Progenitor cell of endocrine pancreas (in vitro differentiated cells): ENCODE measurements around the gene SAMMSON. TPM values are rescaled to one million over a fixed set of nuclear protein-coding genes. Genes with fewer than 3 reads are reported as not detected.
A peak's percentile ranks its signal among the peaks of the same experiment; 100 is the strongest.

Source experiments
- DNase-seq: peaks from one replicate; pipeline ENCODE4 v3.0.0; 2021; ENCODE audit warnings: low spot score; ENCODE audit not compliant: unreplicated experiment
- H3K27ac Mint-ChIP-seq: 2 replicates; pipeline ENCODE4 v1.8.0; 2021; ENCODE audit warnings: mild to moderate bottlenecking, moderate library complexity, mixed read lengths
- H3K27me3 Mint-ChIP-seq: 2 replicates; pipeline ENCODE4 v1.8.0; 2021; ENCODE audit warnings: mixed read lengths
- H3K36me3 Mint-ChIP-seq: 2 replicates; pipeline ENCODE4 v1.8.0; 2022; ENCODE audit warnings: mixed read lengths; ENCODE audit not compliant: insufficient read depth
- H3K4me1 Mint-ChIP-seq: 2 replicates; pipeline ENCODE4 v1.8.0; 2021; ENCODE audit warnings: low read depth, mixed read lengths
- H3K4me3 Mint-ChIP-seq: 2 replicates; pipeline ENCODE4 v1.8.0; 2021; ENCODE audit warnings: low read depth, mild to moderate bottlenecking, moderate library complexity, mixed read lengths
- H3K9me3 Mint-ChIP-seq: 2 replicates; pipeline ENCODE4 v1.8.0; 2021; ENCODE audit warnings: low read depth, mixed read lengths
- CTCF ChIP-seq: fragments of 200-600 bp; sonication (generic); IDR thresholded peaks from one replicate; pipeline ENCODE4 v1.5.0; 2021; ENCODE audit warnings: antibody characterized with exemption, mild to moderate bottlenecking; ENCODE audit not compliant: unreplicated experiment
- total RNA-seq: library from RNA; stranded (reverse); gene quantifications from 2 replicates; pipeline ENCODE4 v1.2.1, GENCODE V29; 2021

The SAMMSON gene
- total RNA-seq, 1 donor from 2014 or later, result 0.17 TPM

- TF ChIP-seq CTCF, result no peak
- no peaks in the 10 kb centered on the region for H3K36me3 Mint-ChIP-seq
- peaks cover 75% of the 10 kb centered on the region for H3K27me3 Mint-ChIP-seq
- peaks cover 14% of the 10 kb centered on the region for H3K4me1 Mint-ChIP-seq
- DNase-seq, result no peak
- no peak overlapping the region for H3K4me3 Mint-ChIP-seq
- H3K9me3 Mint-ChIP-seq, result no peaks in the 10 kb centered on the region
- no peak overlapping the region for H3K27ac Mint-ChIP-seq
Observed at GRCh38 chr3:70069557-70069956, 70.0 kb downstream of the SAMMSON start.

GRCh38 chr3:70071138-70071537 lies 71.6 kb downstream of the SAMMSON start:
- no peak for TF ChIP-seq CTCF
- Mint-ChIP-seq H3K4me1 (peaks cover 17% of the 10 kb centered on the region), H3K27me3 (peaks cover 82% of the 10 kb centered on the region)

GRCh38 chr3:70072180-70072579 lies 72.6 kb downstream of the SAMMSON start:
- no peak for TF ChIP-seq CTCF
- Mint-ChIP-seq H3K27ac (peak overlapping the region; percentile 62), H3K4me3 (peak overlapping the region; percentile 53), H3K36me3 (no peaks in the 10 kb centered on the region), H3K9me3 (no peaks in the 10 kb centered on the region), H3K27me3 (peaks cover 78% of the 10 kb centered on the region), H3K4me1 (peaks cover 23% of the 10 kb centered on the region)
- DNase-seq, result no peak

More at GRCh38 chr3:70071138-70071537, 71.6 kb downstream of the SAMMSON start:
- Mint-ChIP-seq H3K4me3 (peak overlapping the region; percentile 53), H3K36me3 (no peaks in the 10 kb centered on the region), H3K9me3 (no peaks in the 10 kb centered on the region), H3K27ac (no peak overlapping the region)
- no peak for DNase-seq

- TF ChIP-seq CTCF, result no peak
- H3K27ac Mint-ChIP-seq, result no peak overlapping the region
- peaks cover 75% of the 10 kb centered on the region for H3K27me3 Mint-ChIP-seq
- no peak for DNase-seq
- H3K4me3 Mint-ChIP-seq, result no peak overlapping the region
- H3K36me3 Mint-ChIP-seq, result no peaks in the 10 kb centered on the region
- no peaks in the 10 kb centered on the region for H3K9me3 Mint-ChIP-seq
- peaks cover 23% of the 10 kb centered on the region for H3K4me1 Mint-ChIP-seq
Observed at GRCh38 chr3:70072754-70073153, 73.2 kb downstream of the SAMMSON start.

DNA sequence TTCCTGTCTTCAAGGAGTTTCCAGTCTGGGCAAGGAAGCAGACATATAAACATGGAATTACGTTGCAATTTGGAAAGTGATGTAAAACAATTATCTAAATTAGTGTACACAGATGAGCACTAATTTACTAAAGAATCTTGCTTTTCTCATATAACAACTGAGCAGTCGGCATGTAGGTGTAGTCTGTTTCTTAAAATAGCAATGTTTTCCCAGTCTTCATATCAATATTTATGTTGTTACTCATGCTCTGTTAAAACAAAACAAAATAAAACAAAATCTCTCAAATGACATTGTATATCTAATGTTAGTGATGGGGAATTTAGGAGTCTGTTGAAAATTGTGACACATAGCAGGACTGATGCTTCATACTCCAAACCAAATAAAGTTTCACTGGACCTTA lies 75.6 kb downstream of the SAMMSON start:
- no peak for TF ChIP-seq CTCF
- no peaks in the 10 kb centered on the region for H3K9me3 Mint-ChIP-seq
- no peak overlapping the region for H3K27ac Mint-ChIP-seq
- no peak overlapping the region for H3K4me3 Mint-ChIP-seq
- H3K4me1 Mint-ChIP-seq, result peaks cover 26% of the 10 kb centered on the region
- H3K27me3 Mint-ChIP-seq, result peaks cover 69% of the 10 kb centered on the region
- no peak for DNase-seq
- H3K36me3 Mint-ChIP-seq, result no peaks in the 10 kb centered on the region
